H1 (cell line): Measurements from ENCODE around the gene VAMP3. TPM values are rescaled to one million over a fixed set of nuclear protein-coding genes. Genes with fewer than 3 reads are reported as not detected.

Source experiments
- ASH2L ChIP-seq: fragments of 200-600, 300-600 bp; sonication (generic); IDR thresholded peaks from one replicate; pipeline ENCODE4 v1.7.1; 2017; ENCODE audit warnings: low read length
- ATF3 ChIP-seq: IDR thresholded peaks from 2 replicates; pipeline ENCODE4 v1.6.1; 2011; ENCODE audit warnings: low read depth, mild to moderate bottlenecking, low read length; ENCODE audit not compliant: insufficient read depth
- BRCA1 ChIP-seq: IDR thresholded peaks from 2 replicates; pipeline ENCODE4 v1.6.1; 2012; ENCODE audit warnings: low read depth, low read length, improper control_type of control experiment
- CEBPB ChIP-seq: IDR thresholded peaks from 2 replicates; pipeline ENCODE4 v1.6.1; 2012; ENCODE audit warnings: low read depth, low read length
- CREB1 ChIP-seq: IDR thresholded peaks from 2 replicates; pipeline ENCODE4 v1.6.1; 2012; ENCODE audit warnings: inconsistent platforms
- CTBP2 ChIP-seq: IDR thresholded peaks from 2 replicates; pipeline ENCODE4 v1.7.0; 2011; ENCODE audit warnings: borderline replicate concordance, mild to moderate bottlenecking, moderate library complexity, mixed read lengths, low read length; ENCODE audit not compliant: insufficient read depth, insufficient read length
- CTCF ChIP-seq, 3 experiments: IDR thresholded peaks; 1 replicate in 2 of 3; 2 replicates in 1 of 3; pipeline versions ENCODE4 v1.5.1 to v1.6.1; 2011; ENCODE audit warnings: low read length in 3 of 3, mild to moderate bottlenecking in 3 of 3, inconsistent platforms in 2 of 3, low read depth in 1 of 3, moderate library complexity in 1 of 3; ENCODE audit not compliant: insufficient read depth in 1 of 3; ENCODE audit errors: control extremely low read depth in 1 of 3
- EZH2 ChIP-seq: fragments of 200-600 bp; sonication (generic); IDR thresholded peaks from 2 replicates; pipeline ENCODE4 v1.7.1; 2012; ENCODE audit warnings: low read depth, mild to moderate bottlenecking, moderate library complexity, low read length, inconsistent platforms; ENCODE audit not compliant: severe bottlenecking
- KDM1A ChIP-seq: fragments of 200-600, 300-600 bp; sonication (generic); IDR thresholded peaks from 2 replicates; pipeline ENCODE4 v1.7.1; 2016; ENCODE audit warnings: mild to moderate bottlenecking, low read length, borderline replicate concordance
- MAX ChIP-seq: IDR thresholded peaks from 2 replicates; pipeline ENCODE4 v1.6.1; 2012; ENCODE audit warnings: inconsistent platforms
- NRF1 ChIP-seq: IDR thresholded peaks from 2 replicates; pipeline ENCODE4 v1.6.1; 2011; ENCODE audit warnings: mild to moderate bottlenecking, low read depth, low read length, improper control_type of control experiment
- RBBP5 ChIP-seq: IDR thresholded peaks from 2 replicates; pipeline ENCODE4 v1.7.1; 2012; ENCODE audit warnings: low read depth, mild to moderate bottlenecking, inconsistent platforms, low read length, moderate library complexity, borderline replicate concordance
- RFX5 ChIP-seq: IDR thresholded peaks from 2 replicates; pipeline ENCODE4 v1.6.1; 2011; ENCODE audit warnings: low read depth, low read length, improper control_type of control experiment, borderline replicate concordance
- SAP30 ChIP-seq: fragments of 300-600 bp; sonication (generic); IDR thresholded peaks from 2 replicates; pipeline ENCODE4 v1.7.1; 2012; ENCODE audit warnings: low read length, moderate library complexity, mild to moderate bottlenecking, inconsistent platforms; ENCODE audit not compliant: insufficient read depth, insufficient replicate concordance
- SIX5 ChIP-seq: IDR thresholded peaks from 2 replicates; pipeline ENCODE4 v1.6.1; 2011; ENCODE audit warnings: mild to moderate bottlenecking, low read depth, low read length
- SP1 ChIP-seq: IDR thresholded peaks from 2 replicates; pipeline ENCODE4 v1.6.1; 2011; ENCODE audit warnings: low read depth, low read length
- SRF ChIP-seq: IDR thresholded peaks from 2 replicates; pipeline ENCODE4 v1.6.1; 2011; ENCODE audit warnings: mild to moderate bottlenecking, low read depth, low read length, moderate library complexity
- TAF7 ChIP-seq: optimal IDR thresholded peaks from 2 replicates; pipeline ENCODE3; 2011; ENCODE audit warnings: low read depth, mild to moderate bottlenecking, inconsistent platforms, low read length, moderate library complexity, borderline replicate concordance
- TEAD4 ChIP-seq: IDR thresholded peaks from 2 replicates; pipeline ENCODE4 v1.6.1; 2012; ENCODE audit warnings: low read depth, low read length, inconsistent platforms, mixed read lengths
- polyA plus RNA-seq, 7 experiments: library from polyadenylated mRNA; depleted of rRNA in 3 of 7; stranded (reverse) in 5 of 7; unstranded in 2 of 7; fragments of >200 nt in 5 of 7; fragments of 200-250 nt in 2 of 7; gene quantifications; 1 replicate in 5 of 7; 2 replicates in 1 of 7; 4 replicates in 1 of 7; pipeline versions ENCODE4 v1.2.1 to v1.2.3, GENCODE V29; 2011 to 2013; ENCODE audit warnings: missing spikeins in 2 of 7, mixed read lengths in 2 of 7
- total RNA-seq: library from RNA; stranded (reverse); fragmentation: NEBNext Ultra II Directional; extraction: Animal tissue kit (Norgen Biotek cat#: 25700); gene quantifications from 2 replicates; pipeline ENCODE4 v1.2.1, GENCODE V29; 2021

Gene VAMP3
- total and polyA plus RNA-seq, 2 of the 8 experiments (the other 6 are each of a cell fraction or from before 2014, with no cell fraction given), result 27.9 to 36.7 TPM

- TF ChIP-seq CTCF (IDR thresholded peaks at IDR 0.05; ENCODE audit: control extremely low read depth in 1 of 3, insufficient read depth in 1 of 3, low read depth in 1 of 3, low read length in 3 of 3) (peak in 2 of 3 experiments; percentile 75; a peak in 3 of 4 replicates), SAP30 (no peak), RBBP5 (no peak), CEBPB (peak; percentile 89), BRCA1 (peak; percentile 75), KDM1A (no peak), NRF1 (no peak), EZH2 (no peak), RFX5 (no peak), CTBP2 (no peak), CREB1 (no peak), SRF (no peak), TAF7 (no peak), TEAD4 (peak; percentile 13; the same call in 1 of the 2 replicates), ATF3 (no peak), SP1 (no peak), SIX5 (no peak), ASH2L (peak; percentile 87), MAX (no peak)
Measured at GRCh38 chr1:7752512-7753417, 18.3 kb upstream of the VAMP3 start (continued).
